Measurements from ENCODE around the gene PTPN2.
"Not testable (repeated sequence)": the region's sequence is repeated elsewhere in the genome, so short reads cannot be mapped to it uniquely, and the experiment has no call there.

The PTPN2 gene

GRCh38 chr18:12883684-12884405 lies at the start of gene PTPN2:
TSS of gene PTPN2 (minus strand) at chr18:12884237. CDS start at chr18:12884141, 96 bp downstream.
- DNase-seq (ENCODE audit: low read depth, low spot score), result peak; percentile 68
- peak within 1 kb of the TSS; percentile 94 for H3K27ac ChIP-seq

GRCh38 chr18:12933327-12933726 lies 49.3 kb upstream of the PTPN2 start:
- H3K27ac ChIP-seq, result no peak overlapping the region
- DNase-seq (ENCODE audit: low read depth, low spot score), result no peak

- DNase-seq (ENCODE audit: low read depth, low spot score), result no peak
Measured at GRCh38 chr18:12930908-12931307, 46.9 kb upstream of the PTPN2 start.

GRCh38 chr18:12930376-12930775 lies 46.3 kb upstream of the PTPN2 start:
- no peak overlapping the region for H3K27ac ChIP-seq
- no peak for DNase-seq (ENCODE audit: low read depth, low spot score)

More at GRCh38 chr18:12930908-12931307, 46.9 kb upstream of the PTPN2 start:
- H3K27ac ChIP-seq, result no peak overlapping the region

- no peak overlapping the region for H3K27ac ChIP-seq
- no peak for DNase-seq (ENCODE audit: low read depth, low spot score)
Measured at GRCh38 chr18:12929477-12930083, 45.5 kb upstream of the PTPN2 start.

- no peak for DNase-seq (ENCODE audit: low read depth, low spot score)
- H3K27ac ChIP-seq, result no peak overlapping the region
Measured at GRCh38 chr18:12928641-12929040, 44.6 kb upstream of the PTPN2 start.

GRCh38 chr18:12928206-12928605 lies 44.2 kb upstream of the PTPN2 start:
- DNase-seq (ENCODE audit: low read depth, low spot score), result no peak
- H3K27ac ChIP-seq, result no peak overlapping the region

GRCh38 chr18:12924616-12925015 lies 40.6 kb upstream of the PTPN2 start:
- no peak overlapping the region for H3K27ac ChIP-seq
- no peak for DNase-seq (ENCODE audit: low read depth, low spot score)

- no peak overlapping the region for H3K27ac ChIP-seq
- no peak for DNase-seq (ENCODE audit: low read depth, low spot score)
Measured at GRCh38 chr18:12922266-12922665, 38.2 kb upstream of the PTPN2 start.

GRCh38 chr18:12921178-12921577 lies 37.1 kb upstream of the PTPN2 start:
- no peak overlapping the region for H3K27ac ChIP-seq
- no peak for DNase-seq (ENCODE audit: low read depth, low spot score)

GRCh38 chr18:12911929-12912703 lies 28.1 kb upstream of the PTPN2 start:
- no peak for DNase-seq (ENCODE audit: low read depth, low spot score)
- no peak overlapping the region for H3K27ac ChIP-seq

GRCh38 chr18:12911025-12911928 lies 27.2 kb upstream of the PTPN2 start:
- DNase-seq (ENCODE audit: low read depth, low spot score), result no peak
- H3K27ac ChIP-seq, result no peak overlapping the region

- no peak overlapping the region for H3K27ac ChIP-seq
- DNase-seq (ENCODE audit: low read depth, low spot score), result no peak
Measured at GRCh38 chr18:12908706-12909105, 24.7 kb upstream of the PTPN2 start.

- no peak for DNase-seq (ENCODE audit: low read depth, low spot score)
- no peak overlapping the region for H3K27ac ChIP-seq
Measured at GRCh38 chr18:12907258-12907925, 23.4 kb upstream of the PTPN2 start.

GRCh38 chr18:12906773-12907172 lies 22.7 kb upstream of the PTPN2 start:
- no peak for DNase-seq (ENCODE audit: low read depth, low spot score)
- H3K27ac ChIP-seq, result no peak overlapping the region

GRCh38 chr18:12906119-12906518 lies 22.1 kb upstream of the PTPN2 start:
- no peak overlapping the region for H3K27ac ChIP-seq
- no peak for DNase-seq (ENCODE audit: low read depth, low spot score)

- no peak for DNase-seq (ENCODE audit: low read depth, low spot score)
- H3K27ac ChIP-seq, result no peak overlapping the region
Measured at GRCh38 chr18:12904012-12904516, 20.0 kb upstream of the PTPN2 start.

- not testable (repeated sequence) for H3K27ac ChIP-seq
Measured at GRCh38 chr18:12901208-12901607, 17.2 kb upstream of the PTPN2 start.

GRCh38 chr18:12896784-12897333 lies 12.8 kb upstream of the PTPN2 start:
- not testable (repeated sequence) for H3K27ac ChIP-seq; DNase-seq (ENCODE audit: low read depth, low spot score)

More at GRCh38 chr18:12901208-12901607, 17.2 kb upstream of the PTPN2 start:
- not testable (repeated sequence) for DNase-seq (ENCODE audit: low read depth, low spot score)

Data from epithelial cell of prostate (primary cell).